GM12801 (cell line): ENCODE data around the gene KIDINS220.

Source experiments
- TF ChIP-seq, protein P1 (sequence below): IDR thresholded peaks from one replicate; pipeline ENCODE4 v1.5.1; 2011; ENCODE audit warnings: control low read depth; ENCODE audit not compliant: insufficient read length; ENCODE audit errors: extremely low read depth

Gene KIDINS220

DNA sequence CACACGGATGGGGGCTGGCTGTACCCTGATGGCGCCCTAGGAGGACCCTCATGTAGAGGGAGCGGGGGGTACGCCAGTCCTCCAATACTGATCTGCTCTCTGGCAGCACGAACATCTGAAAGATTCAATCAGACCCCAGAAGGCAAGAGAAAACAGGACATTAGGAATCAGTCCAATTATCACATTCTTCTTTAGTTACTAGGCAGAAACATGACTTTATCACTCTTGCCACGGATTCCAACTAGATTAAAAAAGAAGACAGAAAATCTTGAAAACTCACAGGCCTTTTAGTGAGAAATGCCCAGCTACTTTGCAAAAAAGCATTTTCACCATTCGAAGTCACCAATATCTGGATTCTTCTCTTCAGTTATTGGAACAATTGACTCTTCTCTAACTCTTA lies 87.2 kb downstream of the KIDINS220 start:
- TF ChIP-seq, protein P1, sequence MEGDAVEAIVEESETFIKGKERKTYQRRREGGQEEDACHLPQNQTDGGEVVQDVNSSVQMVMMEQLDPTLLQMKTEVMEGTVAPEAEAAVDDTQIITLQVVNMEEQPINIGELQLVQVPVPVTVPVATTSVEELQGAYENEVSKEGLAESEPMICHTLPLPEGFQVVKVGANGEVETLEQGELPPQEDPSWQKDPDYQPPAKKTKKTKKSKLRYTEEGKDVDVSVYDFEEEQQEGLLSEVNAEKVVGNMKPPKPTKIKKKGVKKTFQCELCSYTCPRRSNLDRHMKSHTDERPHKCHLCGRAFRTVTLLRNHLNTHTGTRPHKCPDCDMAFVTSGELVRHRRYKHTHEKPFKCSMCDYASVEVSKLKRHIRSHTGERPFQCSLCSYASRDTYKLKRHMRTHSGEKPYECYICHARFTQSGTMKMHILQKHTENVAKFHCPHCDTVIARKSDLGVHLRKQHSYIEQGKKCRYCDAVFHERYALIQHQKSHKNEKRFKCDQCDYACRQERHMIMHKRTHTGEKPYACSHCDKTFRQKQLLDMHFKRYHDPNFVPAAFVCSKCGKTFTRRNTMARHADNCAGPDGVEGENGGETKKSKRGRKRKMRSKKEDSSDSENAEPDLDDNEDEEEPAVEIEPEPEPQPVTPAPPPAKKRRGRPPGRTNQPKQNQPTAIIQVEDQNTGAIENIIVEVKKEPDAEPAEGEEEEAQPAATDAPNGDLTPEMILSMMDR, result no peak

DNA sequence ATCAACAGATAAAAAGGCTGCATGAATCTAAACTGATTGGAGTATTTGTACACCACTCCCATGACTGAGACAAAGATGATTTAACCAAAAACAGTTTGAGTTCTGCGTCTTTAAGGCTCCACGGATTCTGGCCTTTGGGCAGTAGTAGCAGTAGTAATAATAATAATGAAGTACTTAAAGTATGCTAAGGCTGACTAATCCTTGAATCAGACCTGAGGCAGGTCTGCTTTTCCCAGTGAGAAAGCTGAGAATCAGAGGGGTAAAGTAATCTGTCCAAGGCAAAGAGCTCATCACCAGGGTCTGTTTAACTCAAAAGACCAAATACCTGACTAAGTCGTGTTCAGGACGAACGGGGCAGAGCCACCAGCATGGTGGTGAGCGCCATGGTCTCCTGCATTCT lies 94.2 kb downstream of the KIDINS220 start:
- TF ChIP-seq, protein P1, result no peak

DNA sequence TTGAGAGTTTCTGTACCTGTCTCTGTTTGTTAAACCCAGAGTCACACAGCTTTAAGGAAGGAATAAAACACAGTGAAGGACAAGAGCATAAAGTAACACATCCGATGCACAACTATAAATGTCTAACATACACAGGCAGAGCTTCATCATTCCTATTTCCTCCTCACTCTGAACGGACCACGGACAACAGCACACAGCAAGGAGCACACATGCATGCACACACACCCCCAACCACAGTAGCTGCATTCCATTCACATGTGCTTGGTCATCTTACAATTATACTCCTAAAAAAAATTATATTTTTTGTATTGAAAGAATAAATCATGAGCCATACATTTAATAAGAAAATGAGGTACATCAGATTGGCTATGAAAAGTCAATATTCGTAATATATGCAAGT lies 97.3 kb downstream of the KIDINS220 start:
- TF ChIP-seq, protein P1, result no peak

DNA sequence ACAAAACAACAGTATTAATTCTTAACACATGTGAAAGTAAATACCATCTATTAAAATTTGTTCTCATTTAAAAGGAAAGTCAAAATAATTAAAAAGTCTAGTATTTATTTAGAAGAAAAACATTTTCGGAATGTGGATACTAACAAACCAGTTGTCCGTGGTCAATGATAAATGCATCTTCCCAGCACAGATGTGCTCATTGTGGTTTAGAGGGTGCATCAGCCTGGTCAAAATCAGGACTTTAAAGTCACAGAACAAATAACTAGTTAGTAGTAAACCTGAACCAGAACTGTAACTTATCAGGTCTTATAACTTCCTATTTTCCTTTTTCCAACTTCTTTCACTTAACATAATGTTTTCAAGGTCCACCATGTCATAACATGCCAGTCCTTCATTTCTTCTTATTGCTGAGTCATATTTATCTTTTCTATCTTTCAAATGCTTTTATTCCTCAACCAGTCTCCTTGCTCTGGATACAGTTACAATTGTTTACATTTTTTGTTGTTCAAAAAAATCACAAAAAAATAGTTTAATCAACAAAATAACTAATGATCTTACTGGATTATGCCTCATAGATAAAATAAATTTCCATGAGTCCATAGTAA lies 99.7 kb downstream of the KIDINS220 start:
- TF ChIP-seq, protein P1, result no peak

DNA sequence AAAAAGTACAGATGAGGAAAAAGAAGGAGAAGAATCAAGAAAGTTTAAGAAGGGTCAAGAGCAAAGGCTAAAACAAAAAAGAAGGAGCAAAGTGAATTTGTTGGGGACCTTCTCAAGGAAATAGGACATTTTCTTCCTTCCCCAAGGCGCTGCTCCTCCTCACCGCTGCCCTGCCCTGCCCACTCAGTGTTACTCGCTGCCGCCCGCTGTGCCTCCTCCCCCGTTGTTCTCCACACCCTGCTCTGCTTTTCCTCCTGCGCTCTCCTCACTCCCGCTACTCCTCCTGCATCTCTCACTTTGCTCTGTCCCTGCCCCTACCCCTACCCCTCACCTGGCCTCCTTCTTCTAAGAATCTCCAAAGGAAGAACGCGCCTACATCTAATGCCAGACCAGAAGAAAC lies 104.8 kb downstream of the KIDINS220 start:
- TF ChIP-seq, protein P1, result no peak

DNA sequence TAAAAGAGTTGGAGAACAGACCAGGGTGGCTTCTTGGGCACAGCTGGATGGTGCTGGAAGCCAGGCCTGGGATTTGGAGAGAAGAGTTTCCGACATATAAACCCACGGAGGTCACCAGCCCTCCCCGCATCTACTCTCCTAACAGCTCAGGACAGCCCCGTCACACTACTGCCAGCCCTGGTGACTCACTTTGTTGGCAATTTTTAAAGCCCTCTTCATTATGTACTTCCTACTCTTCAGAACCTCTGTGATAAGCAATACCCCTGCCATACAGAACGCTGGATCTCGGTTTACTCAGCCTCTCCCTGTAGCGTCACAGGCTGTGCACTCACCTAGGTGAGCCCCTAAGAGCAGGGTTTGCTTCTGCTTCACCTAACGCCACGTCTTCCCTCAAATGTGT lies 107.5 kb downstream of the KIDINS220 start:
- TF ChIP-seq, protein P1, result no peak

DNA sequence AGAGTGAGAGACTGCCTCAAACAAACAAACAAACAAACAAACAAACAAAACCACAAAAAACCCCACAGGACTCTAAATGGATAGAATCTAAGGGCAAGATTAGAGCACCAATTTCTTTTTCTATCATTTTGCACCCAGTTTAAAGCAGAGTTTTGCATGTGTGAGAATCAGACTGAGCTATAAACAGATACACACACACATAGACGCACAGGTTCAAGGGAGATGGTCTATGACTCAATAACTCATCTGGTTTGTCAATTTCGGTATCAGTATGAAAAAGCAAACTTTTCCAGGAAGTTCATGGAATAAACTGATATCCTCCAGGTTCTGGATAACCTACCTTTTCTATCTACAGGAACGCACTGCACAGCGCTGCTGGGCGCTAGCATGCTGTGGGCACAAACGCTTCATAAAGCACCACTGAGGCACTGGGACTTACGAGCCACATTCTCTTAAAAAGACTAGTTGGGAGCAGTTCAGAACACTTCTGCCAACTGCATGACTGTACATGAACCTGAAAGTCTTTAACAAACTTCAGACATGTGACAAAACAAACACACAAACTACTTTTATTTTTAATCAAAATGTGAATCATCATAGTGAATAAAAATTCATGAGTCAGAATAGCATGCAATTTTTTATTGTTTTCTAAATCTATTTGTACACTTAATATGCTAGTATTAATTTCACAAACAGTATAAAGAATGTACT lies 109.0 kb downstream of the KIDINS220 start:
- TF ChIP-seq, protein P1, result no peak
